Measurements from ENCODE around the gene PODXL. TPM values are rescaled to one million over a fixed set of nuclear protein-coding genes. Genes with fewer than 3 reads are reported as not detected.
A peak's percentile ranks its signal among the peaks of the same experiment; 100 is the strongest.

The PODXL gene
- total RNA-seq, 2 donors from 2014 or later, result 523 to 701 TPM

DNA sequence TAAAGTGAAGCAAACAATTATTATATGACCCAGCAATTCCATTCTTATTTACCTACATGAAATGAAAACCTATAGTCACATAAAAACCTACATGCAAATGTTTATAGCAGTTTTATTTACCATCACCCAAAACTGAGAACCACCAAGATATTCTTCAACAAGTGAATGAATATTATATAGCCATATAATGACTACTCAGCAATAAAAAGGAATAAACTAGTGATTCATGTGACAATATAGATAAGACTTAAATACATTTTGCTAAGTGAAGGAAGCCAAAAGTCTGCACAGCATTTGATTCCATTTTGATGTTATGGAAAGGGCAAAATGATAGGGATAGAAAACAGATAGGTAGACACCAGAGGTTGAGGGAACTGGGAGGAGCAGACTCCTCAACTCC lies 31.7 kb downstream of the PODXL start:
- H3K27ac ChIP-seq (ENCODE audit: low read depth, low read length), result no peak overlapping the region
- no peaks in the 10 kb centered on the region for H3K27me3 Mint-ChIP-seq (ENCODE audit: insufficient read depth)
- no peak for DNase-seq
- no peaks in the 10 kb centered on the region for H3K9me3 ChIP-seq (ENCODE audit: control insufficient read depth, low read length)
- H3K27me3 ChIP-seq (ENCODE audit: control insufficient read depth, insufficient read depth, low read length, poor library complexity, severe bottlenecking), result no peaks in the 10 kb centered on the region
- no peak overlapping the region for H3K27ac Mint-ChIP-seq
- H3K9ac ChIP-seq (ENCODE audit: extremely low read depth, low read length, poor library complexity, severe bottlenecking), result no peak overlapping the region
- H3K4me1 Mint-ChIP-seq, result peaks cover 50% of the 10 kb centered on the region
- H3K4me3 Mint-ChIP-seq, result no peak overlapping the region
- TF ChIP-seq, protein P1, sequence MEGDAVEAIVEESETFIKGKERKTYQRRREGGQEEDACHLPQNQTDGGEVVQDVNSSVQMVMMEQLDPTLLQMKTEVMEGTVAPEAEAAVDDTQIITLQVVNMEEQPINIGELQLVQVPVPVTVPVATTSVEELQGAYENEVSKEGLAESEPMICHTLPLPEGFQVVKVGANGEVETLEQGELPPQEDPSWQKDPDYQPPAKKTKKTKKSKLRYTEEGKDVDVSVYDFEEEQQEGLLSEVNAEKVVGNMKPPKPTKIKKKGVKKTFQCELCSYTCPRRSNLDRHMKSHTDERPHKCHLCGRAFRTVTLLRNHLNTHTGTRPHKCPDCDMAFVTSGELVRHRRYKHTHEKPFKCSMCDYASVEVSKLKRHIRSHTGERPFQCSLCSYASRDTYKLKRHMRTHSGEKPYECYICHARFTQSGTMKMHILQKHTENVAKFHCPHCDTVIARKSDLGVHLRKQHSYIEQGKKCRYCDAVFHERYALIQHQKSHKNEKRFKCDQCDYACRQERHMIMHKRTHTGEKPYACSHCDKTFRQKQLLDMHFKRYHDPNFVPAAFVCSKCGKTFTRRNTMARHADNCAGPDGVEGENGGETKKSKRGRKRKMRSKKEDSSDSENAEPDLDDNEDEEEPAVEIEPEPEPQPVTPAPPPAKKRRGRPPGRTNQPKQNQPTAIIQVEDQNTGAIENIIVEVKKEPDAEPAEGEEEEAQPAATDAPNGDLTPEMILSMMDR (conservative IDR thresholded peaks at IDR 0.05), result no peak
- peaks cover 67% of the 10 kb centered on the region for H3K36me3 ChIP-seq (ENCODE audit: control insufficient read depth, insufficient read depth, low read length)
- H3K4me3 ChIP-seq (ENCODE audit: low read length), result no peak overlapping the region
- H3K9me3 Mint-ChIP-seq, result no peaks in the 10 kb centered on the region
- peaks cover 18% of the 10 kb centered on the region for H3K4me1 ChIP-seq (ENCODE audit: control insufficient read depth, insufficient read depth, low read length)
- H3K36me3 Mint-ChIP-seq (ENCODE audit: low read depth), result peaks cover 31% of the 10 kb centered on the region

DNA sequence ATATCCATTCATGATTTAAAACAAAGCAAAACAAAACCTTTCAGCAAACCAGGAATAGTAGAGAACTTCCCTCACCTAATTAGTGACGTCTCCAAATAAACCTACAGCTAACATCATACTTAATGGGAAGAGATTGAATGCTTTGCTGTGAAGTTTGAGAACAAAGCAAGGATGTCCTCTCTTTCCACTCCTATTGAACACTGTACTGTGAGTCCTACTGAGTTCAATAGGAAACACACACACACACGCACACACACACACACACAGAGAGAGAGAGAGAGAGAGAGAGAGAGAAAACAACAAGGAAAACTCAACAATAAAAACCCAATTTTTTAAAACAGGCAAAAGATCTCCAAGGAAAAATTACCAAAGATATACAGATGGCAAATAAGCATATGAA lies 32.3 kb downstream of the PODXL start:
- Mint-ChIP-seq H3K36me3 (ENCODE audit: low read depth) (peaks cover 32% of the 10 kb centered on the region), H3K27me3 (ENCODE audit: insufficient read depth) (no peaks in the 10 kb centered on the region), H3K9me3 (no peaks in the 10 kb centered on the region), H3K27ac (no peak overlapping the region), H3K4me3 (no peak overlapping the region), H3K4me1 (peaks cover 50% of the 10 kb centered on the region)
- Histone ChIP-seq H3K4me1 (ENCODE audit: control insufficient read depth, insufficient read depth, low read length) (peaks cover 18% of the 10 kb centered on the region), H3K27ac (ENCODE audit: low read depth, low read length) (no peak overlapping the region), H3K9ac (ENCODE audit: extremely low read depth, low read length, poor library complexity, severe bottlenecking) (no peak overlapping the region), H3K4me3 (ENCODE audit: low read length) (no peak overlapping the region), H3K9me3 (ENCODE audit: control insufficient read depth, low read length) (no peaks in the 10 kb centered on the region), H3K36me3 (ENCODE audit: control insufficient read depth, insufficient read depth, low read length) (peaks cover 64% of the 10 kb centered on the region), H3K27me3 (ENCODE audit: control insufficient read depth, insufficient read depth, low read length, poor library complexity, severe bottlenecking) (no peaks in the 10 kb centered on the region)
- DNase-seq, result no peak
- TF ChIP-seq, protein P1 (conservative IDR thresholded peaks at IDR 0.05), result no peak
- 83 to 88% methylated on average over 1 of the region's 2 CpGs for WGBS, 2 experiments (ENCODE audit: insufficient coverage in 1 of 2, insufficient read length in 1 of 2)

DNA sequence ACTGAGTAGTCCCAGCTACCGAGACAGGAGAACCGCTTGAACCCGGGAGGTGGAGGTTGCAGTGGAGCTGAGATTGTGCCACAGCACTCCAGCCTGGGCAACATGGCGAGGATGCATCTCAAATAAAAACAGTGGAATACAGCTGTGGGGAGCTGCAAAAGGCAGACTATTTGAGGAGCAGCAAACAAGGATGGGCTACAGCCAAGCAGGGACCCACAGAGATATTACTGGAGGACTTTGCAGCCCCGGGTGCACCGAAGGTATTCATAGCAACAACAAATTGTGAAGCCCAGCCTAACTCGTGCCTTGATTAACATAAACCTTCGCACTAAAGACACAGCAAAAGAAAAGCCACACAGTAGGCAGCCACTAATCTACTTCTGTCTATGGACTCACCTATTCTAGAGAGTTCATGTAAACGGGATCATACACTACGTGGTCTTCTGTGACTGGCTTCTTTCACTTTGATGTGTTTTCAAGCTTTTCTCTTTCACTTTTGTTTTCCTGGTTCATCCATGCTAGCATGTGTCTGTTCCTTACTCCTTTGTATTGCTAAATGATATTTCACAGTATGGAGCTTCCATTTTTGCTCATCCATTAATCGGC lies 34.0 kb downstream of the PODXL start:
- Mint-ChIP-seq H3K36me3 (ENCODE audit: low read depth) (peaks cover 28% of the 10 kb centered on the region), H3K27ac (peak overlapping the region; percentile 93), H3K27me3 (ENCODE audit: insufficient read depth) (no peaks in the 10 kb centered on the region), H3K9me3 (no peaks in the 10 kb centered on the region), H3K4me3 (no peak overlapping the region), H3K4me1 (peaks cover 55% of the 10 kb centered on the region)
- no peak overlapping the region for H3K27ac ChIP-seq (ENCODE audit: low read depth, low read length)
- H3K9me3 ChIP-seq (ENCODE audit: control insufficient read depth, low read length), result no peaks in the 10 kb centered on the region
- H3K9ac ChIP-seq (ENCODE audit: extremely low read depth, low read length, poor library complexity, severe bottlenecking), result no peak overlapping the region
- peaks cover 63% of the 10 kb centered on the region for H3K36me3 ChIP-seq (ENCODE audit: control insufficient read depth, insufficient read depth, low read length)
- H3K4me1 ChIP-seq (ENCODE audit: control insufficient read depth, insufficient read depth, low read length), result peaks cover 21% of the 10 kb centered on the region
- peak overlapping the region; percentile 42 for H3K4me3 ChIP-seq (ENCODE audit: low read length)
- WGBS, 2 experiments (ENCODE audit: insufficient coverage in 1 of 2, insufficient read length in 1 of 2), result 76 to 83% methylated on average over 8 to 11 of the region's 11 CpGs
- TF ChIP-seq, protein P1 (conservative IDR thresholded peaks at IDR 0.05), result no peak
- no peaks in the 10 kb centered on the region for H3K27me3 ChIP-seq (ENCODE audit: control insufficient read depth, insufficient read depth, low read length, poor library complexity, severe bottlenecking)
- no peak for DNase-seq

Data from endodermal cell (in vitro differentiated cells).